ENCODE data around the gene AMMECR1. TPM values are rescaled to one million over a fixed set of nuclear protein-coding genes. Genes with fewer than 3 reads are reported as not detected.
"Not testable (repeated sequence)": the region's sequence is repeated elsewhere in the genome, so short reads cannot be mapped to it uniquely, and the experiment has no call there.

Gene AMMECR1
- total RNA-seq, 1 experiment from 2014 or later: 10.5 TPM

GRCh38 chrX:110258552-110258951, 59.3 kb downstream of the AMMECR1 start:
- DNase-seq (ENCODE audit: low read depth): no peak

DNA sequence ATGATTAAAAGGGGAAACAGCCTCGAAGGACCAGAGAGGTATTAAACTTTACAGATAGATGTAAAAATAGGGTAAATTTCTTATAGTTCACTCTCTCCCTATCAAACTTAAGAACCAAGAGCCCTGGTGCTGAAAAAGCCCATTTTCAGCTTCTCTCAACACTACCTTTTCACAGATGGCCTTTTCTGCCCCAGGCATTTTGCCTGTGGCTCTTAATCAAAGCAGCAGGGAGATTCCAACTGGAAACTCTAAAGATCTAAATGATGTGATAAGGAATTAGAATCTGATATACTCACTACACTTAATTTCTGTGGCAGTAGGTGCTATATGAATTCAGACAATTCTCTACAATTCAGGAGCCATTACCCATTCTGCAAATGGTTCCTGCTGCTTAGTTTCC, 60.0 kb downstream of the AMMECR1 start:
- no peak for DNase-seq (ENCODE audit: low read depth)

DNA sequence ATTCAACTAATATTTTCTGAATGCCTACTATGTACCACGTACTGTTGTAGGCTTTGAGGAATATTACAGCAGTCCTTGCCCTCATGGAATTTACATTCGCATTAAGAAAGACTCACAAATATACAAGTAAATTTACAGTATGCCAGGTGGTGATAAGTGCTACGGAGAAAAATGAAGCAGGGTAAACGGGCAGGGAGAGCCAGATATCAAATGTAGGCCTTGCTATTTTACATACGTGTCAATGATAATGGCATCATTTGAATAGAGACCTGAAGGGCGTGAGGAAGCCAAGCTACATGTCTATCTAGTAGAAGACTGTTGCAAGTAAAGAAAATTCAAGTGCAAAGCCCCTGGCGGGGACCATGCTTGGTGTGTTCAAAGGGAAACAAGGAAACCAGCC, 65.2 kb downstream of the AMMECR1 start:
- no peak for DNase-seq (ENCODE audit: low read depth)

DNA sequence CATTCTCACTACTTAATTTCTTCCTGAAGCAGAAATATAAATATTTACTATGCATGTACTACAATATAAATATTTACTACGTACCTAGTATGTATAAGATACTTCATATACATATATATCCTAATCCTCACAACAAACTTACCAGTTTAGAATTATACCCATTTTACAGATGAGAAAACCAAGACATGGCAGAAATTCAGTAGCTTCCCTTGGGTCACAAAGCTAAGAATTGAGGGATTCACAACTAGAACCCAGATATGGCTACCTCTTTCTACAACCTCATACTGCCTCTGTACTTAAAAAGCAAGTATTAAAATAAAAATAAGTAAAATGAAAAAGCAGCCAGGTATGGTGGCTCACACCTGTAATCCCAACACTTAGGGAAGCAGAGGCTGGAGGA, 65.9 kb downstream of the AMMECR1 start:
- DNase-seq (ENCODE audit: low read depth): no peak

DNA sequence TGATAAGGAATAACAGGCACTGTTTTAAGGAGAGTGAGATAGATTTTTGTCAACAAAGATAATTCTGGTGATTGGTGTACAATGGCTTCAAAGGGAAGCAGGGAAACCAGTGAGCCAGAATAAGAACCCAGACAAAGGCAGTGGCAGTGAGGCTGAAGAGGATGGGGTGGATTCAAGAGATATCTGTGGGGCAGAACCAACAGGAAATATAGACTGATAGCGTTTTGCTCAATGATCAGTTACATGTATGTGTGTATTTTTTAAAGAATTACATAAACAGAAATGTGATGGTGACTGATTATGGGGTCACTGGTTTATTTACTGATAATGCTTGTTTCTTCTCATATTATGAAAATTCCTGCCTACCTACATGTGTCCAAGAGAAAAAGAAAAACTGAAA, 66.4 kb downstream of the AMMECR1 start:
- no peak for DNase-seq (ENCODE audit: low read depth)

DNA sequence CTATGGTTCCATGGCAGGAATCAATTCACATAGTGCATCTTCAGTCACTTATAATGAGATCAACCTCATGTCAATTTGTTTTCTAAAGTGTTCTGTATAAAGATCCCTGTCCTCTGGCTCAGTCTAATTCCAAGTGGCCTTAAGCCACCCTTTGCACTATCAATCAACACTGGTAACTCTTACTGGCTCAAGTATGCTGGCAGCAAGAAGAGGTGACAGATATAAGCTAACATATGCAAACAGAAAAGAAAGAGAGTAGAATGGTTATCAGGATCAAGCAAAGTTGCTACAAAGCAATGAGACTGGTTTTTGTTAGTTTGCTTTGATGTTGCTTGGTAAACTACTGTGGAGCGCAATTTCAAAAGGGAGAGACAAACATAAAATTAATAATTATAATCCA, 67.0 kb downstream of the AMMECR1 start:
- no peak for DNase-seq (ENCODE audit: low read depth)

DNA sequence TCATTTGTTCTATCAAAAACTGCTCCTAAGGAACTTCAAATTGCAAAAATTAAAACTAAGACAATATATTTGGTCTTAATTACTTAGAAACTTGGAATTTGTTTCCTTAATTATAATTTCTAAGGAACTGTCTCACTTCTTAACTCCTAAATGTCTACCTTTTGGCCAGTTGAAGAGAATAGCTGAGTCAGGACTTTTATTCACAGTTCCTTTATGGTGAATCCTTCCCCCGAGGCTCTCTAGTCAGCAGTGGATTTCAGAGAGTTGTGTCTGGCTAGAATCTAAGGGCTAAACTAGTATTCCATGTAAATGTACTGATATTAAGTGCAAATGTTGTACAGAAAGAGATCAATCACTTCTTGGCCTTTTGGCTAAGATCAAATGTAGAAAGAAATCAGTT, 69.3 kb downstream of the AMMECR1 start:
- peak; percentile 30 for DNase-seq (ENCODE audit: low read depth)

DNA sequence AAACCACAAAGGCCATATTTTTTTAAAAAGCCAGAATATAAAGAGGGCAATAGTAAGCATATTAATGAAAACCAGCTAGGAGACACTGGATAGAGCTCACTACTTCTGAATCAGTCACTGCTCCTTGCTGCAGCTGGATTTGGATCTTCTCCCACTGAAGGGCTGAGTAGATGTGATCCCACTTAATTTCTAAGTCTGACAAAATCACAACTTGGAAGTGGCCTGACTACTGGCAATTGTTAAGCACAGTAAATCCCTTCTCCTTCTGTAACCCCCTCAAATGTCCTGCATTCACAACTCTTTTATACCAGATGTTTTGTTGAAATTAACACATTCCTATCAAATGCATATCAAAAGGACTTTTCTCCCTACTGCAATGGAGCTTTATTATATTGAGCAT, 72.9 kb downstream of the AMMECR1 start:
- no peak for DNase-seq (ENCODE audit: low read depth)

- no peak for DNase-seq (ENCODE audit: low read depth)
These were observed 75.5 kb downstream of the AMMECR1 start for GRCh38 chrX:110242371-110242770.

GRCh38 chrX:110241816-110242215, 76.1 kb downstream of the AMMECR1 start:
- DNase-seq (ENCODE audit: low read depth): no peak

- not testable (repeated sequence) for DNase-seq (ENCODE audit: low read depth)
These were observed 79.6 kb downstream of the AMMECR1 start for GRCh38 chrX:110238259-110238658.

- DNase-seq (ENCODE audit: low read depth): not testable (repeated sequence)
These were observed 86.4 kb downstream of the AMMECR1 start for GRCh38 chrX:110231485-110231884.

- not testable (repeated sequence) for DNase-seq (ENCODE audit: low read depth)
These were observed 88.3 kb downstream of the AMMECR1 start for GRCh38 chrX:110229497-110230111.

- DNase-seq (ENCODE audit: low read depth): no peak
These were observed 89.4 kb downstream of the AMMECR1 start for GRCh38 chrX:110228453-110228852.

GRCh38 chrX:110226931-110227330, 91.0 kb downstream of the AMMECR1 start:
- no peak for DNase-seq (ENCODE audit: low read depth)

DNA sequence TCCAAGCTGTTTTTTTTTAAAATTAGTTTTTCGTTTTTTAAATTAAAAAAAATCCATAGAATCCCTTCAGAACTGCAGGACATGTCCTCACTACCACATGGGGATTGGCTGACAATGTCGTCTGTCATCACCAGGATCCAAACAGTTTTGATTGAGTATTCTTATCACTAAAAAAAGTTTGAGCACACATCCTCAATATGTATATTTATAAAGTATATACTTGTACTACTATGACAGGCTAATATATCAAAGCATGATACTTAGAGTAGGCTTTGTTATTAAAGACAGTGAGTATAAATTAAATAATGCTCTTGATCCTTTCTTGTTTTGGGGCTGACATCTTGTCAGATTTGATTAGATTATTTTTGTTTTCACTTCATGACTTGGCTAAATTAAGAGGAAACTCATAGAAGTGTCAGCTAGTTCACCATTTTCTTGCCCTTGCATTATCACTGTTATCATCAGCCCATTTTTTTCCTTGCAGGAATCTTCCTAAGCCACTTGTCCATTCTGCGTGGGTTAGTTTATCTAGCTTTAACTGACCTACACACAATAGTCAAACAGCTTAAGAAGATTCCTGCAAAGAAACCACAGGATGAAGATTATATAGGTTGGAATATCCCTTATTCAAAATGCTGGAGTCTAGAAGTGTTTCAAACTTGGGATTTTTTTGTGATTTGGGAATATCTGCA, 92.8 kb downstream of the AMMECR1 start:
- no peak for DNase-seq (ENCODE audit: low read depth)

DNA sequence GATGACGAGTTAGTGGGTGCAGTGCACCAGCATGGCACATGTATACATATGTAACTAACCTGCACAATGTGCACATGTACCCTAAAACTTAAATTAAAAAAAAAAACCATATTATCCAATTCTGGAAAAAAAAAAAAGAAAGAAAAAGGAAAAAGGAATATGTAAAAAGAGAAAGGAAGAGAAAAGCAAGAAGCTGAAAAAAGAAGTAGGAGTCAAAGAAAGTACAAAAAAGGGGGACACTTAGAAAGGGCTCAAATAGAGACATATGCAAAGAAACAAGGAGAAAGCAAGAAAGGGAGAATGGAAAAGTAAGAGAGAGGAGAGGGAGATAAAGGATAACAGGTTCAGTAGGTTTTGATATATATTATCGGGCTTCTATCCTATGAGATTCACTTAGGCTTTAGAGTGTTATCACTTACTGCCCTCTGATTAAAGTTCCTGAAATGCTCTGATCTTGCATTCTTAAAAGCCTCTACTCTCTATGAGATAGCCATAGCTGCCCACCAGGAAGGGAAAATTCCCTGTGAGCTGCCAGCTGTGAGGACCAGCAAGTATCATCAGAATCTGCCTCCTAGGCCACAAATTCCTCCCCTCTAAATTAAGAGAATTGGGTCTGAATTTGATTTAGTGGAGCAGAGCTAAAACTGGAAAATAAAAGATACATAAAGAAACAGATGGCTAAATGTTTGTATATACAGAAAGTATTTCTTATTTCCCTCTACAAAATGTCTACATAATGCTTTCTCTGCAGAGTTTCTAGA, 95.2 kb downstream of the AMMECR1 start:
- DNase-seq (ENCODE audit: low read depth): no peak

DNA sequence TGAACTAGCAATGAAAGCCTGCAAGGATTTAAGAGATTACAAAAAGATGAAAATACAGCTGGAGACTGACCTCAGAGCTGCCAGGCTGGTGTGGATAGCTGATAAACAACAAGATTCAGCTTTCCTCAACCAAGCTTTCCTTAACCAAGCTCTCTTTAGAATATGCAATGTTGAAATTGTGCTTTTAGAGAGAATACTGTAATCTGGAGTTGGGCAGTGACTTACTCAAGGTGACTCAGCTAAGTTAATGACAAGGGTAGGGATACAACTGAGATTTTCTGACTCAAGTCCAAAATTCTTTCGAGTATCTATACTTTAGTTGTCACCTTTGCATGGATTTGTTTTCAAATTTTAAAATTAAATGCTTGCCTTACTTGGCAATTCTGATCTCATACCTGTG, 98.0 kb downstream of the AMMECR1 start:
- DNase-seq (ENCODE audit: low read depth): peak; percentile 46

- DNase-seq (ENCODE audit: low read depth): no peak
These were observed 99.3 kb downstream of the AMMECR1 start for GRCh38 chrX:110218591-110218990.

DNA sequence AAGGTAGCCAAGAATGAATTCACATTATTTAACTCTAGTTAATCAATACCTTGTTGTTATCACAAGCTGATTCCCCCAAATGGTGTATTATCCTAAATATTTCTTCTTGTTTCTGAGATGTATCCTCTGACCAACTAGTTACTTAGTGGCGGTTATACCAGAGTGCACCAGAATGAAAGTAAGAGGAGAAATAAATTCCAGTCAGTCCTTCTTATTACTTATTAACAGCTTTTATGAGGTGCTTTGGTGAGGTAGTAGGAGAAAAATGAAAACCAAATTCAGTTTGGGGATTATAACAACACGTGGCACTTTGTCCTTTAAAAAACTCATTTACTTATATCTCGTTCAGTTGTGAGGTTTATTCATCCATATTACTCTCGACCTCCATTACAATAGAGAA, 101.9 kb downstream of the AMMECR1 start:
- no peak for DNase-seq (ENCODE audit: low read depth)

- no peak for DNase-seq (ENCODE audit: low read depth)
These were observed 102.5 kb downstream of the AMMECR1 start for GRCh38 chrX:110215411-110215810.

GRCh38 chrX:110214684-110215083, 103.2 kb downstream of the AMMECR1 start:
- DNase-seq (ENCODE audit: low read depth): no peak

GRCh38 chrX:110213183-110213582, 104.7 kb downstream of the AMMECR1 start:
- no peak for DNase-seq (ENCODE audit: low read depth)
